ENCODE results near the gene SLIT1.

Gene SLIT1

DNA sequence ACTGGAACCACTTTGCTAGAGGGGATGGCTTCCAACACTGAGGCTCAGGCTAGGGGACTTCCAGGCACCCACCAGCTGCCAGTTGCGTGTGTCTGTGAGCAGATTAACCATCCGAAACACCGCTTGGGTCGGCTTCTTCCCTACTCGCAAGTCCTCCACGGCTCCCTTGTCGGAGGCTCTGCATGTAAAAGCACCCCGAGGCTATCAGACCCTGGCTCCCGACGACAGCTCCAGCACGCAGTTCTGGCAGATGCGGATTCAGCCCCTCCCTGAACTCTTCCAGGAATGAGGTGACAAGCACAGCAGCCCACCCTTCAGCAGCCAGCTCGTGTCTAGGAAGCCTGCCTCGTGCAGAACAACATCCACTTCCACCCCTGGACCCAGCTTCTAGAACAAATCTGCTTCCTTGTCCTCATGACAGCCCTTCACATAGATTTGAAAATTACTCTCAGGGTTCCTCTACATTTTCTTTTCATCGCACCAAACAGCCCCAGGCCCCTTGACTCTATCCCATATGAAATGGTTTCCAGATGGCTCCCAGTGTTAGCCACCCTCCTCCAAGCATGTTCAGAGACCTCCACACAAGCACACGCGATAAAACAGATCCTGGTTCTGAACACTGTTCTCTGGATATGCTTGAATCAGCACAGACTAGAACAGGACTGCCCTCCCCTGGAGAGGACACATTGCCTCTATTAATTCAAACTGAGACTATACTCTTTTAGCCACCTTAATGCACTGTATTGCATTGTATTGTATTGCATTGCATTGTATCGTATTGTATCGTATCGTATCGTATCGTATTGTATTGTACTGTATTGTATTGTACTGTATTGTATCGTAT lies 44.6 kb downstream of the SLIT1 start:
- no peak overlapping the region for H3K4me3 ChIP-seq (ENCODE audit: low read depth, low read length)

- H3K4me3 ChIP-seq (ENCODE audit: low read depth, low read length) = no peak overlapping the region
These were observed 45.5 kb downstream of the SLIT1 start for GRCh38 chr10:97140049-97140846.

DNA sequence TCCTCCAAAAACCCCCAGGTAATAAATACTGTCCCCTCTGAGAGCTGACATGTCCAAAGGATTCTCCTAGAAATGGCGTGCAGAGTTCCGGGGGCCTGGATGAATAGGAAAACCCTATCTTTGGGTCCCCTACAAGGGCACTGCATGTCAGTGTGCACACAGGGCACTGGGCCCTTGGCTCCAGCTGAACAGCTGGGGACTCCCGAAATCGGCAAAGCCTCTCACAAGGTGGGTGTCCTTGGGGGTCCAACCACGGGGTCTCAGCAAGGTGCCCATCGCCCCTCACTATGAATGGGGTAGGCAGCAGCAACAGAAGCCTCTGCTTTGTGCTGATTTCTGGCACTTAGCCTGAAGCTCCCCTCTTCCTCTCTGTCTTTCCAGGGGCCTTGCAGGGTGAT lies 46.1 kb downstream of the SLIT1 start:
- no peak overlapping the region for H3K4me3 ChIP-seq (ENCODE audit: low read depth, low read length)

GRCh38 chr10:97138846-97139245 lies 46.9 kb downstream of the SLIT1 start:
- no peak overlapping the region for H3K4me3 ChIP-seq (ENCODE audit: low read depth, low read length)

DNA sequence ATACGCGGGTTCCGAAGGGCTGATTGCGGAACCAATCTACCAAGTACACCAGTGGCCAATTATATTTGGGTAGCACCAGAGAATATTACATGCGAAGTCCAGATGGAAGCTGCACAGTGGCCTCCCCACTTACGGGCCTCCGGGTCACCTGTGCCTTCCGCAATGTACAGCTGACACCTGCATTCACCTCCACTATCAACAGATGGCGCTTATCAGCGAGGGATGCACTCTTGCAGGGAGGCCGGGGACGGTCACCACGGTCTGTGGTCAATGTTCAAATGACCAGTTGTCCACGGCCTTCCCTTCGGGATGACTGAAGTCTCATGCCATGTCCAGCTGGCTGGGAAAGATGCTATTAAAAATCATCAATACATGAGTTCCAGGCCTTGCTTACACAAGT lies 47.6 kb downstream of the SLIT1 start:
- H3K4me3 ChIP-seq (ENCODE audit: low read depth, low read length) = no peak overlapping the region

GRCh38 chr10:97136756-97137155 lies 49.0 kb downstream of the SLIT1 start:
- no peak overlapping the region for H3K4me3 ChIP-seq (ENCODE audit: low read depth, low read length)

DNA sequence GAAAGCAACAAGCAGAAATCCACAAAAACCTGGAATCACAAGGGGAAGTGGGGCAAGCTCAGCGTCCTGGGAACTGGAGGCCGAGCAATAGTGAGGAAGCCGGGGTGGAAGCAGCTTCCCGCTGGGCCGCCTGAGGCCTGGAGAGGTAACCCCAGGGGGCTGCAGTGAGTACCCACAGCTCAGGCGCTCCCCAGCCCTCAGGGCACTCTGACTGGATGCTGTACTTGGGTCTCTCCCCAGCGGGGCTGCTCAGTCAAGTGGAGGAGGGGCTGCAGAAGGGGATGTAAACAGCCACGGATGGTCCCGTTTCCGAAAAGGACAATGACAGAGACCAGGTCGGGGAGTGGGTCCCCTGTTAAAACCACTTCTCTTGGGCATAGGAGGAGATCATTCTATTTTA lies 50.3 kb downstream of the SLIT1 start:
- no peak overlapping the region for H3K4me3 ChIP-seq (ENCODE audit: low read depth, low read length)

DNA sequence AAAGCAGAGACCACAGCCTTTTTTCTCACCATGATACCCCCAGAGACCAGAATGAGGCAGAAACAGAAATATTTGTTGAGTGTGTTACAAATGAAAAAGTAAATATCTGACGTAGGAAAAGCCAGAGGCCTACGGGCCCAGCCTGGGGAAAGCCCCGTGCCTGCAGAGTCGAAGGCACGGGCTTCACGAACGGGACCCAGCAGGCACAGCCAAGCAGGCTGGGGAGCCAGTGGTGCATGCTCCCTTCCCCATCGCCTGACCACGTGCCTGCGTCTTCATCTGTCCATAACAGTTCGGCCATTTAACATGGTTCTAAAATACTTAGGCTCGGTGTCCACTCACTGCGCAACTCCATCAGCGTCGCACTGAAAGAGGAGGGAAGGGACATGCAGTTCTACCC lies 50.8 kb downstream of the SLIT1 start:
- H3K4me3 ChIP-seq (ENCODE audit: low read depth, low read length) = no peak overlapping the region

DNA sequence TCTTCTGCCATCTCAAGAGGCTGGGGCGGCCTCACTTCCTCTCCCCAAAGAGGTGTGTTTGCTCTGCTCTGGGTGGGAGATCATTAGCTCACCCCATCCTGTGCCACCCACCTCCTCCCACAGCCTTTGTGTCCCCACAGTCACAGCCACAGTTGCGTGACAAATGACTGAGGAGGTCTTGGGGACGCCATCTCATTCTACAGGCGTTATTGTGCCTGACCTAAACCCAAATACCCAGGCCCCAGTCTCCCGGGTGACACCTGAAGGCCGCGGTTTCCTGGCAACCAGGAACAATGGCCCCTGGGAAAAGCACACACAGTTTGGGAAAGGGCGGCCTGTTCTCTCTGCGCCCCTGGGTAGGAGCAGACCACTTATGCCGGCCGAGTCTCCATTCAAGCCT lies 51.6 kb downstream of the SLIT1 start:
- H3K4me3 ChIP-seq (ENCODE audit: low read depth, low read length) = no peak overlapping the region

GRCh38 chr10:97132273-97132672 lies 53.5 kb downstream of the SLIT1 start:
- no peak overlapping the region for H3K4me3 ChIP-seq (ENCODE audit: low read depth, low read length)

DNA sequence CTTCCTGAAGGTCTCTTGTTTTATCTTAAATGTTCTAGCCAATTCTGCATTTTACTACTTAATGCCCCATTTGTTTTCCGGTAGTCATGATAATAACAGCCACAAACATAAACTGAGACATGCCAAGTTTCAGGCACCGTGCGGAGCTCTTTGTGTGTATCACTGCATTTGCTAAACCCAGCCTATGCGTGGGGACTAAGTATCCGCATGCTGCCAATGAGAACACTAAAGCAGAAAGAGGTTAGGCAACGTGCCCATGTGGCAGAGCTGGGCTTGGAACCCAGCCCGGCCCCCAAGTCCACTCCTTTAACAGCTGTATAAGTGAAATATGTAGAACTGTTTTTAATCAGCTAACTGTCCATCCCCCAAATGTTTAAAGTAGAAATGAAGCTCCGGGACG lies 54.1 kb downstream of the SLIT1 start:
- no peak overlapping the region for H3K4me3 ChIP-seq (ENCODE audit: low read depth, low read length)

DNA sequence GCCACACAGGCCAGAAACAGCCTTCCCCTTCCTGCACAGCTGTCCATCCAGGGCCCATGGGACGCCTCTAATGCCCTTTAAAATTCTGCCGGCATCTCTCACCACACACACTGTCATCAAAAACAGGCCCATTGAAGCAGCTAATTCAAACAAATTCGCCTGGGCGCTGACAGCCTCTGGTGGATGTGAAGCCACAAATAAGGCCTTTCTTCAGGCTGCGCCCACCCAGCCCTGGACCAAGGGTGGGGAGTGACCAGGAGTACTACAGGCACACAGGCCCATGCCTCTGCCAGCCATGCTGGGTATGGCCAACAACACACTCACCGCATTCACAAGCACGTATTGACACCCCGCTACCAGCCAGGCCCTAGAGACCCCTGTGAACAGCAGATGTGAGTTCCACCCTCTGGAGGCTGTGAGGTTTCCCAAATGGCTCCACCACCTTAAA lies 54.6 kb downstream of the SLIT1 start:
- no peak overlapping the region for H3K4me3 ChIP-seq (ENCODE audit: low read depth, low read length)

GRCh38 chr10:97129666-97130065 lies 56.1 kb downstream of the SLIT1 start:
- H3K4me3 ChIP-seq (ENCODE audit: low read depth, low read length) = no peak overlapping the region

DNA sequence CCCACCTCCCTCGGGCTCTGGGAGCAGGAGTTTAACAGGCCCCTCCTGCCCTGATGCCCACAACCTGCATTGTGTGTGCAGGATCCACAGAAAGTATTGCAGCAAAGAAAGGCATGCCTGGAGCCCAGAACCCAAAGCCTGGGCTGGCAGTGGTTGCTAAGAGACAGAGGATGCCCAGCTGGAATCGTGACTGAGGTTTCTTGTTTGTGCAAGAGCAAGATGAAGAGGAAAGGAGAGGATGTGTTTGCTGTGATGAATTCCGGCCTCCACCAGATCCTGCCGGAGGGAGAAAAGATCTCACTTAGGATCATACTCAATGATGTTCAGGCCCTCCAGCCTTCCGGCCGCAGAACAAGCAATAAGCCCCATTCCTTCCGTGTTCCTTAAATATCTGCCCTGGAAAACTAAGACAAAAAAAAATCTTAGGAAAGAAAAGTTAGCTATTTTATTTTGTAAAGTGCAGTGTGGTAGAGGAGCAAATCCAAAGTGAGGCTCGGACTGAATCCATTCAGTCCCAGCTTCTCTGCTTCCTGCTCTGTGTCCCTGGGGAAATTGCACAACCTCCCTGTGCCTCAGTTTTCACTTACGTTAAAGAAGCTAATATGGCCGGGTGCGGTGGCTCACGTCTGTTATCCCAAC lies 57.1 kb downstream of the SLIT1 start:
- no peak overlapping the region for H3K4me3 ChIP-seq (ENCODE audit: low read depth, low read length)

DNA sequence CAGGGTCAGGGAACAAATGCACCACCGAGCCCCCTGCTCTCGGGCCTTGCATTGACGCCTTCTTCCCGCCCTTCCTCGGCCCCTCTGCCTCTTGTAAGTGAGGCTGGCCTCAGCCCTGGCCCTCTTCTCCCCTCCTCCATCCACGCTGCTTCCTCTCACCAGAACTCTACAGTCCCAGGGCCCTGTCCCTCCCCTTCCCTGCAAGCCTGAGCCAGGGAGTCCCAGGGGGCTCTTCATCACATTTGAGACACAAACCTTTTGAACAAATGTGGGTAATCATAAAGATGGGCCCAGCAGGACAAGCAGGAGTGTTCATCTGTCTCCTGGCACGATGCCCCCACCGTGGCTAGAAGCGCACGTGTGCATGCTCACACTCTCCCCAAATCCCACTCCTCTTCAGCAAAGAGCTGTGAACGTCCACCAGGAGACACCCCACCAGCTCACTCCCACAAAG lies 57.7 kb downstream of the SLIT1 start:
- no peak overlapping the region for H3K4me3 ChIP-seq (ENCODE audit: low read depth, low read length)

- no peak overlapping the region for H3K4me3 ChIP-seq (ENCODE audit: low read depth, low read length)
These were observed 58.2 kb downstream of the SLIT1 start for GRCh38 chr10:97127509-97127908.

- H3K4me3 ChIP-seq (ENCODE audit: low read depth, low read length) = no peak overlapping the region
These were observed 61.5 kb downstream of the SLIT1 start for GRCh38 chr10:97124211-97124610.

- H3K4me3 ChIP-seq (ENCODE audit: low read depth, low read length) = no peak overlapping the region
These were observed 62.0 kb downstream of the SLIT1 start for GRCh38 chr10:97123765-97124164.

- no peak overlapping the region for H3K4me3 ChIP-seq (ENCODE audit: low read depth, low read length)
These were observed 64.7 kb downstream of the SLIT1 start for GRCh38 chr10:97121041-97121440.

DNA sequence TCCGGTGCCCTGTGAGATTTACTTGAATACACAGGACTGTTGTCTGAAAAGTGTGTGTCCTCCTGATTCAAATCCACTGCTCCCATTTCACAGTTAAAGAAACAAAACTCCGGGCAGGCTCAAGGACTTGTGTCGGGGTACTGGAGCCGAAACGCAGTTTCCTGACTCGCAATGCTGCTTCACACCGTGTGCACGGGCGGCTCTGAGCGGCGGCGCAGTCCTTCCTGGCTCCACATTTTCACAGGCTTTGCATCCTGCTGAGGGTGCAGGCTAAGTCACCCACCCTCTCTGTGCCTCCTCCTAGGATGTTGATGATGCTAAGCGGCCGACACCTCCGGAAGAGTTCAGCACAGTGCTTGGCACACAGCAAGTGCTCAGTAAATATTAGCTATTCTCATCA lies 65.4 kb downstream of the SLIT1 start:
- H3K4me3 ChIP-seq (ENCODE audit: low read depth, low read length) = no peak overlapping the region

DNA sequence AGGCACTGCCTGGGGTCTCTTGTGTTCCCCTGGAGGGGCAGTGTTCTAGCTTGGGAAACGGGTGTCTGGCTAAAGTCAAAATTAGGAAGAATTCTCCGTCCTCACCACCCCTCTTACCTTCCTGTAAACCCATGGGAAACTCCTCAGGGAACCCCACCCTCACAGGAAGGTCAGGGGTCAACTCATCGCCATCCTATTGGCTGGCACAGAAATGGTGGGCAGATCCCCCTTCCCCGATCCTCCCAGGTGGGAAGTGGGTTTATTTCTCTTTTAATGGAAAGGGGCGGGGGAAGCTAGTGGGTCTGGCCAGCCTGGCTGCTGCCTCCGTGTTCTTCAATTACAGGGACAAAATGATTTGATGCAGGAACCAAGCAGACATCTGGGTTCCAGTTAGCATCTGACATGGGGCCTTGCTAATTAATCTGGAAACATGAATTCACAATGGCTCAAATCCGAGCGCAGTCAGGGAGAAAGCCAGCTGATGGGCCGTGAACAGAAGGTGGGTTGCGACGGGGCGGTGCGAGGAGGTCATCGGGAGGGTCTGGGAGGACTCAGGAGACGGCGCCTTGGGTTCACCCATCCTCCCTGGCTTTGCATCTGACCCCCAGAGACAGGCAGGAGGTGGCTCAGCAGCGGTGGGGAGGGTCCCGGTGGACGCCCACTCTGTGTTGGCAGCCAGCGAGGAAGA lies 66.6 kb downstream of the SLIT1 start:
- no peak overlapping the region for H3K4me3 ChIP-seq (ENCODE audit: low read depth, low read length)
